K562 (cell line): ENCODE results near the gene NFAM1. TPM values are rescaled to one million over a fixed set of nuclear protein-coding genes. Genes with fewer than 3 reads are reported as not detected.

Experiments
- BMI1 ChIP-seq: fragments of 150-350 bp; IDR thresholded peaks from 2 replicates; pipeline ENCODE4 v1.6.1; 2014; ENCODE audit warnings: low read length
- CBX8 ChIP-seq: fragments of 200-600 bp; sonication (generic); IDR thresholded peaks from 2 replicates; pipeline ENCODE4 v1.6.1; 2012; ENCODE audit warnings: borderline replicate concordance, mixed run types, low read depth, mild to moderate bottlenecking, moderate library complexity, mixed read lengths, low read length, control low read depth, inconsistent platforms; ENCODE audit not compliant: poor library complexity, severe bottlenecking; ENCODE audit errors: extremely low read depth
- FOXP4 ChIP-seq: sonication (generic); formaldehyde crosslinking; IDR thresholded peaks from 2 replicates; pipeline ENCODE4 v1.8.0; 2022; ENCODE audit warnings: mild to moderate bottlenecking, missing genetic modification reagents, borderline replicate concordance
- IFI16 ChIP-seq: fragments of 250-450 bp; sonication (Bioruptor Pico); IDR thresholded peaks from 2 replicates; pipeline ENCODE4 v2.1.2; 2022; ENCODE audit warnings: mild to moderate bottlenecking, inconsistent platforms
- KLF10 ChIP-seq: fragments of 250-450 bp; sonication (Bioruptor Pico); IDR thresholded peaks from 2 replicates; pipeline ENCODE4 v1.6.1; 2021; ENCODE audit warnings: matching md5 sums
- MXD1 ChIP-seq: fragments of 250-450 bp; sonication (Bioruptor Pico); IDR thresholded peaks from 2 replicates; pipeline ENCODE4 v1.8.0; 2021; ENCODE audit warnings: borderline replicate concordance, mild to moderate bottlenecking, moderate library complexity; ENCODE audit not compliant: poor library complexity, severe bottlenecking
- NR2C1 ChIP-seq, 2 experiments: fragments of 450-650 bp; IDR thresholded peaks; 2 replicates each; pipeline ENCODE4 v1.6.1; 2017; ENCODE audit warnings: mild to moderate bottlenecking in 2 of 2, antibody characterized with exemption in 1 of 2, inconsistent platforms in 1 of 2, missing compliant biosample characterization in 1 of 2, missing genetic modification characterization in 1 of 2
- TAF15 ChIP-seq: fragments of 200-400 bp; formaldehyde crosslinking; IDR thresholded peaks from 2 replicates; pipeline ENCODE4 v1.6.1; 2017; ENCODE audit warnings: mild to moderate bottlenecking, low read depth, low read length, moderate library complexity
- THAP12 ChIP-seq: fragments of 250-450 bp; sonication (Bioruptor Pico); IDR thresholded peaks from 2 replicates; pipeline ENCODE4 v1.9.0; 2021; ENCODE audit warnings: mild to moderate bottlenecking, inconsistent platforms
- WHSC1 ChIP-seq: IDR thresholded peaks from one replicate; pipeline ENCODE4 v1.6.1; 2012; ENCODE audit warnings: low read length, control low read depth, inconsistent platforms
- ZNF785 ChIP-seq: fragments of 250-450 bp; sonication (Bioruptor Pico); IDR thresholded peaks from 2 replicates; pipeline ENCODE4 v1.4.0; 2020; ENCODE audit warnings: mild to moderate bottlenecking
- polyA plus RNA-seq, 8 experiments: library from polyadenylated mRNA; depleted of rRNA in 4 of 8; stranded (reverse) in 5 of 8; unstranded in 3 of 8; fragments of >200 nt; fragmentation: Nextera tagmentation in 2 of 8; fragmentation: Illumina TruSeq in 1 of 8; extraction: Ambion mirVana in 2 of 8; extraction: Trizol in 1 of 8; gene quantifications; 2 replicates each; pipeline versions ENCODE4 v1.2.1 to v1.2.3, GENCODE V29; 2011 to 2014; ENCODE audit warnings: inconsistent platforms in 1 of 8, missing spikeins in 1 of 8
- total RNA-seq, 7 experiments: library from RNA; depleted of rRNA in 6 of 7; stranded (reverse); fragments of >200 nt in 6 of 7; fragmentation: Illumina TruSeq in 2 of 7; extraction: Trizol in 2 of 7; gene quantifications; 2 replicates each; pipeline versions ENCODE4 v1.2.1 to v1.2.3, GENCODE V29; 2011 to 2021; ENCODE audit warnings: low replicate concordance in 1 of 7
- TF ChIP-seq, protein P1 (sequence below): sonication (generic); formaldehyde crosslinking; IDR thresholded peaks from 2 replicates; pipeline ENCODE4 v1.8.0; 2022; ENCODE audit warnings: mild to moderate bottlenecking, missing genetic modification reagents
- TF ChIP-seq, protein P2 (sequence below): sonication (generic); formaldehyde crosslinking; IDR thresholded peaks from 2 replicates; pipeline ENCODE4 v1.8.0; 2022; ENCODE audit warnings: missing genetic modification reagents, mild to moderate bottlenecking, moderate library complexity, borderline replicate concordance
- TF ChIP-seq, protein P3 (sequence below): sonication (generic); formaldehyde crosslinking; IDR thresholded peaks from 2 replicates; pipeline ENCODE4 v1.8.0; 2022; ENCODE audit warnings: mild to moderate bottlenecking, missing genetic modification reagents

NFAM1 gene
- total and polyA plus RNA-seq, 9 of the 15 experiments (the other 6 are each of a cell fraction or from before 2014, with no cell fraction given), result 0.01 to 0.18 (median 0.03) TPM; not detected in 5

GRCh38 chr22:42399315-42400271, 32.6 kb downstream of the NFAM1 start (continued):
- no peak for TF ChIP-seq ZNF785 (CRISPR knock-in tag)
- TF ChIP-seq NR2C1 (IDR thresholded peaks at IDR 0.05), result no peak
- TF ChIP-seq NR2C1 (tag; IDR thresholded peaks at IDR 0.05), result no peak
- no peak for TF ChIP-seq THAP12
- no peak for TF ChIP-seq KLF10 (CRISPR knock-in tag)
- TF ChIP-seq, protein P1, sequence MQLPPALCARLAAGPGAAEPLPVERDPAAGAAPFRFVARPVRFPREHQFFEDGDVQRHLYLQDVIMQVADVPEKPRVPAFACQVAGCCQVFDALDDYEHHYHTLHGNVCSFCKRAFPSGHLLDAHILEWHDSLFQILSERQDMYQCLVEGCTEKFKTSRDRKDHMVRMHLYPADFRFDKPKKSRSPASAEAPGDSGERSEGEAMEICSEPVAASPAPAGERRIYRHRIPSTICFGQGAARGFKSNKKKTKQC (CRISPR knock-in tag), result no peak
- no peak for TF ChIP-seq FOXP4
- TF ChIP-seq MXD1 (CRISPR knock-in tag), result no peak
- TF ChIP-seq CBX8, result no peak
- no peak for TF ChIP-seq TAF15
- TF ChIP-seq WHSC1, result no peak
- no peak for TF ChIP-seq IFI16 (CRISPR knock-in tag)
- TF ChIP-seq, protein P2, sequence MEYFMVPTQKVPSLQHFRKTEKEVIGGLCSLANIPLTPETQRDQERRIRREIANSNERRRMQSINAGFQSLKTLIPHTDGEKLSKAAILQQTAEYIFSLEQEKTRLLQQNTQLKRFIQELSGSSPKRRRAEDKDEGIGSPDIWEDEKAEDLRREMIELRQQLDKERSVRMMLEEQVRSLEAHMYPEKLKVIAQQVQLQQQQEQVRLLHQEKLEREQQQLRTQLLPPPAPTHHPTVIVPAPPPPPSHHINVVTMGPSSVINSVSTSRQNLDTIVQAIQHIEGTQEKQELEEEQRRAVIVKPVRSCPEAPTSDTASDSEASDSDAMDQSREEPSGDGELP (CRISPR knock-in tag), result peak; percentile 37; the same call in 1 of the 2 replicates
- TF ChIP-seq, protein P3, sequence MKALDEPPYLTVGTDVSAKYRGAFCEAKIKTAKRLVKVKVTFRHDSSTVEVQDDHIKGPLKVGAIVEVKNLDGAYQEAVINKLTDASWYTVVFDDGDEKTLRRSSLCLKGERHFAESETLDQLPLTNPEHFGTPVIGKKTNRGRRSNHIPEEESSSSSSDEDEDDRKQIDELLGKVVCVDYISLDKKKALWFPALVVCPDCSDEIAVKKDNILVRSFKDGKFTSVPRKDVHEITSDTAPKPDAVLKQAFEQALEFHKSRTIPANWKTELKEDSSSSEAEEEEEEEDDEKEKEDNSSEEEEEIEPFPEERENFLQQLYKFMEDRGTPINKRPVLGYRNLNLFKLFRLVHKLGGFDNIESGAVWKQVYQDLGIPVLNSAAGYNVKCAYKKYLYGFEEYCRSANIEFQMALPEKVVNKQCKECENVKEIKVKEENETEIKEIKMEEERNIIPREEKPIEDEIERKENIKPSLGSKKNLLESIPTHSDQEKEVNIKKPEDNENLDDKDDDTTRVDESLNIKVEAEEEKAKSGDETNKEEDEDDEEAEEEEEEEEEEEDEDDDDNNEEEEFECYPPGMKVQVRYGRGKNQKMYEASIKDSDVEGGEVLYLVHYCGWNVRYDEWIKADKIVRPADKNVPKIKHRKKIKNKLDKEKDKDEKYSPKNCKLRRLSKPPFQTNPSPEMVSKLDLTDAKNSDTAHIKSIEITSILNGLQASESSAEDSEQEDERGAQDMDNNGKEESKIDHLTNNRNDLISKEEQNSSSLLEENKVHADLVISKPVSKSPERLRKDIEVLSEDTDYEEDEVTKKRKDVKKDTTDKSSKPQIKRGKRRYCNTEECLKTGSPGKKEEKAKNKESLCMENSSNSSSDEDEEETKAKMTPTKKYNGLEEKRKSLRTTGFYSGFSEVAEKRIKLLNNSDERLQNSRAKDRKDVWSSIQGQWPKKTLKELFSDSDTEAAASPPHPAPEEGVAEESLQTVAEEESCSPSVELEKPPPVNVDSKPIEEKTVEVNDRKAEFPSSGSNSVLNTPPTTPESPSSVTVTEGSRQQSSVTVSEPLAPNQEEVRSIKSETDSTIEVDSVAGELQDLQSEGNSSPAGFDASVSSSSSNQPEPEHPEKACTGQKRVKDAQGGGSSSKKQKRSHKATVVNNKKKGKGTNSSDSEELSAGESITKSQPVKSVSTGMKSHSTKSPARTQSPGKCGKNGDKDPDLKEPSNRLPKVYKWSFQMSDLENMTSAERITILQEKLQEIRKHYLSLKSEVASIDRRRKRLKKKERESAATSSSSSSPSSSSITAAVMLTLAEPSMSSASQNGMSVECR, result no peak
- no peak for TF ChIP-seq BMI1
